HUES6 (cell line): ENCODE measurements around the gene EXOC3.

Source experiments
- H3K27ac ChIP-seq: 2 replicates; pipeline ENCODE4 v1.7.0; 2013; ENCODE audit warnings: low read depth, mild to moderate bottlenecking, low read length, inconsistent platforms
- H3K27me3 ChIP-seq: 2 replicates; pipeline ENCODE4 v1.6.1; 2013; ENCODE audit warnings: low read length; ENCODE audit not compliant: control insufficient read depth, insufficient read depth
- H3K36me3 ChIP-seq: 2 replicates; pipeline ENCODE4 v1.6.1; 2013; ENCODE audit warnings: low read length; ENCODE audit not compliant: control insufficient read depth, insufficient read depth
- H3K4me1 ChIP-seq: 2 replicates; pipeline ENCODE4 v1.6.1; 2013; ENCODE audit warnings: low read length; ENCODE audit not compliant: control insufficient read depth, insufficient read depth
- H3K4me3 ChIP-seq: 2 replicates; pipeline ENCODE4 v1.5.1; 2013; ENCODE audit warnings: low read depth, low read length
- H3K9ac ChIP-seq: one replicate; pipeline ENCODE4 v1.6.1; 2013; ENCODE audit warnings: mild to moderate bottlenecking, low read length
- H3K9me3 ChIP-seq: 2 replicates; pipeline ENCODE4 v1.6.1; 2013; ENCODE audit warnings: low read depth, low read length; ENCODE audit not compliant: control insufficient read depth, insufficient read depth

Gene EXOC3

DNA sequence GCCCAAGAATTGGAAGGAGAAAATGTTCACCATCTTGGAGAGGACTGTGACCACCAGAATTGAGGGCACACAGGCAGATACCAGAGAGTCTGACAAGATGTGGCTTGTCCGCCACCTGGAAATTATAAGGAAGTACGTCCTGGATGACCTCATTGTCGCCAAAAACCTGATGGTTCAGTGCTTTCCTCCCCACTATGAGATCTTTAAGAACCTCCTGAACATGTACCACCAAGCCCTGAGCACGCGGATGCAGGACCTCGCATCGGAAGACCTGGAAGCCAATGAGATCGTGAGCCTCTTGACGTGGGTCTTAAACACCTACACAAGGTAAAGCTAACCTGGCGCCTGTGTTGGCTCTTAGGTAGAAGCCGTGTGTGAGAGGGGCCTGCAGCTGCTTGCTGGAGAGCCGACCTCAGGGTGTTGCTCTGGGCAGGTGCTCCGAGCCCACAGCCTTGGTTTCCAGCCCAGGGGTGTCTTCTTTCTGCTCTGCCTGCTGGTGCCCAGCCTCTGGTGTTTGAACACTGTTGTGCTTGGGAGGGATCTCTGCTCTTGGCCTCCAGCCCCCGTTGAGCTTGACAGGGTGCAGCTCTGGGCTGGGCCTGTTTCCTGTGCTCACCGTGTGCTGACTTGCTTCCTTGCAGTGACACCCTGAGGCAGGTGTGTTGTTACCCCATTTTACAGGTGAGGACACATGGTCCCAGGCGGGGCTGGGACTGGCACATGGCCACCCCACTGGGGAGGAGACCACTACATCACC is 10.9 kb downstream of the EXOC3 start:
- H3K27ac ChIP-seq: no peak overlapping the region
- H3K36me3 ChIP-seq: peaks cover 70% of the 10 kb centered on the region
- H3K9ac ChIP-seq: no peak overlapping the region

GRCh38 chr5:454936-455335 is 12.0 kb downstream of the EXOC3 start:
- Histone ChIP-seq H3K27ac (no peak overlapping the region), H3K36me3 (peaks cover 68% of the 10 kb centered on the region), H3K27me3 (no peaks in the 10 kb centered on the region), H3K4me3 (no peak overlapping the region), H3K9me3 (peaks cover 8% of the 10 kb centered on the region; the same call in 1 of the 2 replicates), H3K9ac (no peak overlapping the region), H3K4me1 (peaks cover 4% of the 10 kb centered on the region; the same call in 1 of the 2 replicates)

More for the DNA sequence above, 10.9 kb downstream of the EXOC3 start:
- no peaks in the 10 kb centered on the region for H3K27me3 ChIP-seq
- peaks cover 8% of the 10 kb centered on the region; the same call in 1 of the 2 replicates for H3K9me3 ChIP-seq
- peaks cover 4% of the 10 kb centered on the region; the same call in 1 of the 2 replicates for H3K4me1 ChIP-seq
- no peak overlapping the region for H3K4me3 ChIP-seq

- H3K27me3 ChIP-seq: no peaks in the 10 kb centered on the region
- peaks cover 71% of the 10 kb centered on the region for H3K36me3 ChIP-seq
- no peak overlapping the region for H3K9ac ChIP-seq
- no peak overlapping the region for H3K4me3 ChIP-seq
- no peak overlapping the region for H3K27ac ChIP-seq
- H3K4me1 ChIP-seq: peaks cover 4% of the 10 kb centered on the region; the same call in 1 of the 2 replicates
- peaks cover 8% of the 10 kb centered on the region; the same call in 1 of the 2 replicates for H3K9me3 ChIP-seq
Observed at GRCh38 chr5:455806-456205, 12.8 kb downstream of the EXOC3 start.

DNA sequence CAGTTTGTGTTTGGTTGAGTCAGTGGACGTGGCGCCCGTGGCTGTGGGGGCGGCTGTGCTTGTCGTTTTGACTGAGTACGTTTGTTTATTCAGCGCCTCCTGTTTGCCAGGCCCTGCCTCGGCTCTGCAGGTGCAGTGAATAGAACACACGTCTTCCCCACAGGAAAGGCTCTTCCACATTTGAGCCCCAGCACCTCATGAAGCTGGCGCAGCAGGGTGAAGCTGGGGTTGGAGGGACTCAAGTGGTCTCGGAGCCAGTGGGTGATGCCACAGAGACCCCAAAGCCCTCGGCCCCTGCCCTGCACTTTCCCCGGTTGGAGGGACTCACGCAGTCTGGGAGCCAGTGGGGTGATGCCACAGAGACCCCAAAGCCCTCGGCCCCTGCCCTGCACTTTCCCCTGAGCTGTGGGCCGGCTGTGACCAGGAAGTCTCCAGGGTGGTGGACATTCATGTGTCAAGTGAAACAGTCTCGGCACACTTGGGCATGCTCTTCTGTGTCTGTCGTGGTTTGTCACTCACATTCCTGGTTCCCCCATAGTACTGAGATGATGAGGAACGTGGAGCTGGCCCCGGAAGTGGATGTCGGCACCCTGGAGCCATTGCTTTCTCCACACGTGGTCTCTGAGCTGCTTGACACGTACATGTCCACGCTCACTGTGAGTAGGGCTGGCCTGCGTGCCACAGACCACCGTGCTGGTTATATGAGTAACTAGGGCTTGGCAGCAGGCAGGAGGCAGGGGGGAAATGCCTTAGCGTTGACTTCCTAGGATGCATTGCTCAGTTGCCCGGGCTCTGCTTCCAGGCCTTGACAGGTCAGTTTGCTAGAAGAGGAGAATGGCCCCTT is 13.6 kb downstream of the EXOC3 start:
- H3K9me3 ChIP-seq: peaks cover 5% of the 10 kb centered on the region; the same call in 1 of the 2 replicates
- peaks cover 67% of the 10 kb centered on the region for H3K36me3 ChIP-seq
- H3K27ac ChIP-seq: no peak overlapping the region
- peaks cover 4% of the 10 kb centered on the region; the same call in 1 of the 2 replicates for H3K4me1 ChIP-seq
- H3K9ac ChIP-seq: no peak overlapping the region
- H3K27me3 ChIP-seq: no peaks in the 10 kb centered on the region
- no peak overlapping the region for H3K4me3 ChIP-seq

DNA sequence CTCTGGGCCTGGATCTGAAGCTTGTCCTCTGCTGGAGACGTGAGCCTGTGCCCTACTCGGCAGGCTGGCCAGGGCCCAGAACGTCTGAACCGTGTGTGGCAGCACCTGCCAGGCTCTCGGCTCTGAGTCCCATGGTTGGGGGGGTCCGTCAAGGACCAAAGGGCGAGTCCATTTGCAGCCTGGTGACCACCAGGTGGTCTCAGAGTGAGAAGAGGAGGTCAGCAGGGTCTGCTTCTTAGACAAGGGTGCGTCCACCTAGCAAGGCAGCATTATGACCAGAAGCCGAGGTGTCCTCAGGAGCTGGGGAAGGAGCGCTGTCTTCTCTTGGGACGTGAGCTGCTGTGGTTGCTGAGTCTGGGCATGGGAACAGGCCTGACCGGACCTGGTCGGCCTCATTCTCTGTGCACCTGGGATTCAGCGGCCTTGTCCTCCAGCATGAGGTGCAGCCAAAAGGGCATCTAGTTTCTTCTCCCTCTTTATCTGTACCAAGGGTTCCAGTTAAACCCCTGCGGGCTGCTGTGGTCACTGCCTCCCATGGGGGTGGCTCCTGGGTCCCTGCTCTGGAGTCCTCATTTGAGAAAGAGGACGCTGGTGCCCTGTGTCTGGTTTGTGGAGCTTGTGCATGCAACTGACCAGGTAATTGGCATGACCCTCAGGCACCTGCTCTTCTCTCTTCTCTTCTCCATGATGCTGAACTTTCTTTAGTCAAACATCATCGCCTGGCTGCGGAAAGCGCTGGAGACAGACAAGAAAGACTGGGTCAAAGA is 14.4 kb downstream of the EXOC3 start:
- H3K27me3 ChIP-seq: no peaks in the 10 kb centered on the region
- no peak overlapping the region for H3K27ac ChIP-seq
- H3K36me3 ChIP-seq: peaks cover 69% of the 10 kb centered on the region
- no peak overlapping the region for H3K4me3 ChIP-seq
- no peaks in the 10 kb centered on the region; the same call in 1 of the 2 replicates for H3K9me3 ChIP-seq
- peaks cover 4% of the 10 kb centered on the region; the same call in 1 of the 2 replicates for H3K4me1 ChIP-seq
- H3K9ac ChIP-seq: no peak overlapping the region

- H3K9ac ChIP-seq: no peak overlapping the region
- peaks cover 59% of the 10 kb centered on the region for H3K36me3 ChIP-seq
- no peak overlapping the region for H3K27ac ChIP-seq
- H3K27me3 ChIP-seq: no peaks in the 10 kb centered on the region
- peaks cover 4% of the 10 kb centered on the region; the same call in 1 of the 2 replicates for H3K4me1 ChIP-seq
- no peak overlapping the region for H3K4me3 ChIP-seq
- no peaks in the 10 kb centered on the region for H3K9me3 ChIP-seq
Observed at GRCh38 chr5:458547-459353, 15.8 kb downstream of the EXOC3 start.

GRCh38 chr5:459562-460272 is 16.7 kb downstream of the EXOC3 start:
- no peak overlapping the region for H3K9ac ChIP-seq
- H3K27me3 ChIP-seq: no peaks in the 10 kb centered on the region
- H3K27ac ChIP-seq: no peak overlapping the region
- no peak overlapping the region for H3K4me3 ChIP-seq
- no peaks in the 10 kb centered on the region for H3K9me3 ChIP-seq
- H3K36me3 ChIP-seq: peaks cover 61% of the 10 kb centered on the region
- peaks cover 4% of the 10 kb centered on the region; the same call in 1 of the 2 replicates for H3K4me1 ChIP-seq

- Histone ChIP-seq H3K4me3 (no peak overlapping the region), H3K9me3 (no peaks in the 10 kb centered on the region), H3K9ac (no peak overlapping the region), H3K4me1 (no peaks in the 10 kb centered on the region), H3K27ac (no peak overlapping the region), H3K27me3 (no peaks in the 10 kb centered on the region), H3K36me3 (peaks cover 61% of the 10 kb centered on the region)
Observed at GRCh38 chr5:460273-460625, 17.3 kb downstream of the EXOC3 start.

DNA sequence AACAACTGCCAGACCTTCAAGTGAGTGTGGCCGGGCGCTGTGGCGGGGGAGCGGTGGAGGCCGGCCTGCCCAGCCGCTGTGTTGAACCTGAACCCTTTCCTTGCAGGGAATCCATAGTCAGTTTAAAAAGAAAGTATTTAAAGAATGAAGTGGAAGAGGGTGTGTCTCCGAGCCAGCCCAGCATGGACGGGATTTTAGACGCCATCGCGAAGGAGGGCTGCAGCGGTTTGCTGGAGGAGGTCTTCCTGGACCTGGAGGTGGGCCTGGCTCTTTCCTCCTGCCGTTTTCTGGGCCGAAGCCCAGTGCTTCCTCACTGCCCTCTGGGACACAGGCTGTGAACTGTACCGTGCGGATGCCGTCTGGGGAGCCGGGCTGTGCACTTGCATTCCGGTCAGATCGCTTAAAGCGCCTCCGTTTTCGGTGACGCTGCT is 19.1 kb downstream of the EXOC3 start:
- H3K27me3 ChIP-seq: no peaks in the 10 kb centered on the region
- no peak overlapping the region for H3K27ac ChIP-seq
- peaks cover 67% of the 10 kb centered on the region for H3K36me3 ChIP-seq
- no peak overlapping the region for H3K4me3 ChIP-seq
- no peaks in the 10 kb centered on the region for H3K9me3 ChIP-seq
- no peaks in the 10 kb centered on the region for H3K4me1 ChIP-seq
- H3K9ac ChIP-seq: no peak overlapping the region
